Astrocyte (in vitro differentiated cells and primary cell): ENCODE measurements around the gene HEXB. TPM values are rescaled to one million over a fixed set of nuclear protein-coding genes. Genes with fewer than 3 reads are reported as not detected.

Experiments used
- DNase-seq: peaks from one replicate; pipeline ENCODE4 v3.0.0-alpha.2; 2010; ENCODE audit warnings: low read depth
- FAIRE-seq: peaks from 2 replicates; lab custom pipeline; 2011; peaks lifted over from hg19 to GRCh38; lab: Jason Lieb, UNC
- H2AFZ ChIP-seq: 2 replicates; pipeline ENCODE4 v1.6.0; 2012; ENCODE audit warnings: low read depth, low read length, inconsistent platforms
- H3K27ac ChIP-seq: 2 replicates; pipeline ENCODE4 v1.5.1; 2011; ENCODE audit warnings: low read depth, low read length, inconsistent platforms
- H3K27me3 ChIP-seq: 2 replicates; pipeline ENCODE4 v1.6.0; 2011; ENCODE audit warnings: low read length, inconsistent platforms; ENCODE audit not compliant: insufficient read depth
- H3K36me3 ChIP-seq: 2 replicates; pipeline ENCODE4 v1.5.1; 2011; ENCODE audit warnings: low read length, inconsistent platforms; ENCODE audit not compliant: insufficient read depth
- H3K4me1 ChIP-seq: 2 replicates; pipeline ENCODE4 v1.5.1; 2011; ENCODE audit warnings: low read length, inconsistent platforms; ENCODE audit not compliant: insufficient read depth
- H3K4me2 ChIP-seq: 2 replicates; pipeline ENCODE4 v1.6.0; 2012; ENCODE audit warnings: low read length, inconsistent platforms
- H3K4me3 ChIP-seq: 2 replicates; pipeline ENCODE4 v1.5.1; 2011; ENCODE audit warnings: low read depth, mild to moderate bottlenecking, low read length, inconsistent platforms; ENCODE audit not compliant: insufficient read depth
- H3K79me2 ChIP-seq: 2 replicates; pipeline ENCODE4 v1.6.0; 2012; ENCODE audit warnings: mild to moderate bottlenecking, low read length, inconsistent platforms; ENCODE audit not compliant: insufficient read depth
- H3K9ac ChIP-seq: 2 replicates; pipeline ENCODE4 v1.6.0; 2012; ENCODE audit warnings: mild to moderate bottlenecking, low read length, inconsistent platforms
- H3K9me3 ChIP-seq: 2 replicates; pipeline ENCODE4 v1.5.1; 2012; ENCODE audit warnings: low read depth, mild to moderate bottlenecking, low read length, inconsistent platforms; ENCODE audit not compliant: insufficient read depth
- H4K20me1 ChIP-seq: 2 replicates; pipeline ENCODE4 v1.6.0; 2012; ENCODE audit warnings: low read length, inconsistent platforms; ENCODE audit not compliant: insufficient read depth
- H3K27ac Mint-ChIP-seq: one replicate; pipeline ENCODE4 v1.8.0; 2021; ENCODE audit warnings: mild to moderate bottlenecking, mixed read lengths; ENCODE audit not compliant: unreplicated experiment
- H3K27me3 Mint-ChIP-seq: one replicate; pipeline ENCODE4 v1.8.0; 2021; ENCODE audit warnings: low read depth, mixed read lengths; ENCODE audit not compliant: unreplicated experiment
- H3K36me3 Mint-ChIP-seq: one replicate; pipeline ENCODE4 v1.8.0; 2021; ENCODE audit warnings: low read depth, mixed read lengths; ENCODE audit not compliant: unreplicated experiment
- H3K4me1 Mint-ChIP-seq: one replicate; pipeline ENCODE4 v1.8.0; 2021; ENCODE audit warnings: low read depth, mixed read lengths; ENCODE audit not compliant: unreplicated experiment
- H3K4me3 Mint-ChIP-seq: one replicate; pipeline ENCODE4 v1.8.0; 2021; ENCODE audit warnings: mild to moderate bottlenecking, moderate library complexity, mixed read lengths; ENCODE audit not compliant: unreplicated experiment
- H3K9me3 Mint-ChIP-seq: one replicate; pipeline ENCODE4 v1.8.0; 2021; ENCODE audit warnings: mild to moderate bottlenecking, mixed read lengths; ENCODE audit not compliant: unreplicated experiment
- CTCF ChIP-seq: IDR thresholded peaks from 2 replicates; pipeline ENCODE4 v1.5.1; 2011; ENCODE audit warnings: low read depth, mild to moderate bottlenecking, inconsistent platforms, low read length, moderate library complexity; ENCODE audit not compliant: insufficient read depth
- EZH2 ChIP-seq: IDR thresholded peaks from 2 replicates; pipeline ENCODE4 v1.6.1; 2012; ENCODE audit warnings: mild to moderate bottlenecking, low read length, inconsistent platforms; ENCODE audit not compliant: insufficient read depth
- total RNA-seq: library from RNA; stranded (reverse); gene quantifications from 2 replicates; pipeline ENCODE4 v1.2.1, GENCODE V29; 2021

The HEXB gene
- total RNA-seq, 1 donor from 2014 or later: 96.3 TPM

- no peak overlapping the region for H3K4me3 ChIP-seq
- H3K4me2 ChIP-seq: no peak overlapping the region
- no peak overlapping the region for H3K4me3 Mint-ChIP-seq
- no peak for TF ChIP-seq EZH2
- no peak for TF ChIP-seq CTCF
- H3K27ac Mint-ChIP-seq: no peak overlapping the region
- no peaks in the 10 kb centered on the region for H3K9me3 Mint-ChIP-seq
- H3K27me3 Mint-ChIP-seq: no peaks in the 10 kb centered on the region
- no peak overlapping the region for H3K27ac ChIP-seq
- H3K9me3 ChIP-seq: no peaks in the 10 kb centered on the region
- peaks cover 4% of the 10 kb centered on the region for H3K4me1 ChIP-seq
- no peaks in the 10 kb centered on the region for H3K79me2 ChIP-seq
- no peak overlapping the region for H2AFZ ChIP-seq
- no peaks in the 10 kb centered on the region for H3K27me3 ChIP-seq
- no peaks in the 10 kb centered on the region for H3K36me3 Mint-ChIP-seq
- peaks cover 31% of the 10 kb centered on the region for H3K4me1 Mint-ChIP-seq
- no peak for DNase-seq
- H3K36me3 ChIP-seq: no peaks in the 10 kb centered on the region
- no peak for FAIRE-seq
- H4K20me1 ChIP-seq: no peaks in the 10 kb centered on the region
- H3K9ac ChIP-seq: no peak overlapping the region
Observed at GRCh38 chr5:74664551-74664950, 20.5 kb upstream of the HEXB start.

GRCh38 chr5:74665273-74665672 lies 19.8 kb upstream of the HEXB start:
- Mint-ChIP-seq H3K4me3 (no peak overlapping the region), H3K27ac (no peak overlapping the region), H3K9me3 (no peaks in the 10 kb centered on the region), H3K4me1 (peaks cover 25% of the 10 kb centered on the region), H3K36me3 (no peaks in the 10 kb centered on the region), H3K27me3 (no peaks in the 10 kb centered on the region)
- no peaks in the 10 kb centered on the region for H3K79me2 ChIP-seq
- no peak overlapping the region for H3K4me3 ChIP-seq
- no peaks in the 10 kb centered on the region for H3K9me3 ChIP-seq
- H2AFZ ChIP-seq: no peak overlapping the region
- H3K4me1 ChIP-seq: peaks cover 4% of the 10 kb centered on the region
- no peak for TF ChIP-seq EZH2
- no peak for TF ChIP-seq CTCF
- H4K20me1 ChIP-seq: no peaks in the 10 kb centered on the region
- H3K27ac ChIP-seq: no peak overlapping the region
- H3K36me3 ChIP-seq: no peaks in the 10 kb centered on the region
- FAIRE-seq: no peak
- no peaks in the 10 kb centered on the region for H3K27me3 ChIP-seq
- no peak for DNase-seq
- H3K9ac ChIP-seq: no peak overlapping the region
- no peak overlapping the region for H3K4me2 ChIP-seq

GRCh38 chr5:74665816-74666215 lies 19.2 kb upstream of the HEXB start:
- Mint-ChIP-seq H3K36me3 (no peaks in the 10 kb centered on the region), H3K4me1 (peaks cover 19% of the 10 kb centered on the region), H3K9me3 (no peaks in the 10 kb centered on the region), H3K27ac (no peak overlapping the region), H3K4me3 (no peak overlapping the region), H3K27me3 (no peaks in the 10 kb centered on the region)
- Histone ChIP-seq H4K20me1 (no peaks in the 10 kb centered on the region), H3K4me3 (no peak overlapping the region), H3K27me3 (no peaks in the 10 kb centered on the region), H3K4me1 (peaks cover 4% of the 10 kb centered on the region), H3K9me3 (no peaks in the 10 kb centered on the region), H3K27ac (no peak overlapping the region), H3K4me2 (no peak overlapping the region), H3K79me2 (no peaks in the 10 kb centered on the region), H2AFZ (no peak overlapping the region), H3K36me3 (no peaks in the 10 kb centered on the region), H3K9ac (no peak overlapping the region)
- FAIRE-seq (no peak), DNase-seq (no peak)
- TF ChIP-seq CTCF (no peak), EZH2 (no peak)
